ENCODE data around the gene AUTS2. TPM values are rescaled to one million over a fixed set of nuclear protein-coding genes. Genes with fewer than 3 reads are reported as not detected.

Gene AUTS2
- total and polyA plus RNA-seq, 10 of the 15 experiments (the other 5 are each of a cell fraction or from before 2014, with no cell fraction given): 6.4 to 55.6 (median 21.6) TPM

DNA sequence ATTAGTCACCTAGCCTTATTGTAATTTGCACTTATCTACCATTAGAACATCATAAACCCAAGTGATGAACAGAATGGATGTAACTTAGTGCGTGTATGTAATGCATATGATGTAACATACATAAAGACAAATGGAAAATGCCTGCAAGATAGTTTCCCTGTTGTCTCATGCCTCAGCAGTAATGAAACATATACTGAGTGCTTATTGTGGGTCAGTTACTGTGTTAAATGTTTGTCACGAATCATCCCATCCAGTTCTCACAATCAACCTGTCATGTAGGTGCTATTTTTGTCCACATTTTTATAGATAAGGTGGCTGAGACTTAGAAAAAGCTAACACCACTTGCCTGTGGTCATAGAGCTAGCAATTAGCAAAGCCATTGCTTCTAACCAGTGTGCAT, 350.8 kb downstream of the AUTS2 start:
- 25% methylated on average over 2 of the region's 2 CpGs for WGBS (ENCODE audit: insufficient coverage, insufficient replicate concordance, low lambda C conversion rate, missing lambda C conversion rate)
- ChIA-PET POLR2A (interaction anchor here (1.4 kb wide), 1 partner anchor 13 kb away, joined by 6 read pairs; no protein-coding TSS in a partner anchor), CTCF (interaction anchor here (0.5 kb wide), 1 partner anchor 1155 kb away, joined by 3 read pairs; no protein-coding TSS in a partner anchor), RAD21 (ENCODE audit: unreplicated experiment) (interaction anchor here (1.1 kb wide), 1 partner anchor 14 kb away, joined by 3 read pairs; no protein-coding TSS in a partner anchor), SMC1A (ENCODE audit: uncharacterized antibody, unreplicated experiment) (interaction anchor here (1.7 kb wide), 1 partner anchor 26 kb away, joined by 4 read pairs; no protein-coding TSS in a partner anchor)
- no peak for FAIRE-seq
- TF ChIP-seq CEBPB (IDR thresholded peaks at IDR 0.05; ENCODE audit: borderline replicate concordance in 1 of 2, low read depth in 2 of 2, low read length in 2 of 2) (no peak), SP1 (IDR thresholded peaks at IDR 0.05; ENCODE audit: low read depth, low read length) (no peak), MEF2B (IDR thresholded peaks at IDR 0.05; ENCODE audit: partially characterized antibody, poor library complexity, severe bottlenecking) (peak; percentile 65), MEF2A (IDR thresholded peaks at IDR 0.05; ENCODE audit: insufficient read depth, low read depth, low read length) (0 out of 2 replicates have a peak, but pooled peaks have one; percentile 19)
- TF ChIP-seq, protein P1, sequence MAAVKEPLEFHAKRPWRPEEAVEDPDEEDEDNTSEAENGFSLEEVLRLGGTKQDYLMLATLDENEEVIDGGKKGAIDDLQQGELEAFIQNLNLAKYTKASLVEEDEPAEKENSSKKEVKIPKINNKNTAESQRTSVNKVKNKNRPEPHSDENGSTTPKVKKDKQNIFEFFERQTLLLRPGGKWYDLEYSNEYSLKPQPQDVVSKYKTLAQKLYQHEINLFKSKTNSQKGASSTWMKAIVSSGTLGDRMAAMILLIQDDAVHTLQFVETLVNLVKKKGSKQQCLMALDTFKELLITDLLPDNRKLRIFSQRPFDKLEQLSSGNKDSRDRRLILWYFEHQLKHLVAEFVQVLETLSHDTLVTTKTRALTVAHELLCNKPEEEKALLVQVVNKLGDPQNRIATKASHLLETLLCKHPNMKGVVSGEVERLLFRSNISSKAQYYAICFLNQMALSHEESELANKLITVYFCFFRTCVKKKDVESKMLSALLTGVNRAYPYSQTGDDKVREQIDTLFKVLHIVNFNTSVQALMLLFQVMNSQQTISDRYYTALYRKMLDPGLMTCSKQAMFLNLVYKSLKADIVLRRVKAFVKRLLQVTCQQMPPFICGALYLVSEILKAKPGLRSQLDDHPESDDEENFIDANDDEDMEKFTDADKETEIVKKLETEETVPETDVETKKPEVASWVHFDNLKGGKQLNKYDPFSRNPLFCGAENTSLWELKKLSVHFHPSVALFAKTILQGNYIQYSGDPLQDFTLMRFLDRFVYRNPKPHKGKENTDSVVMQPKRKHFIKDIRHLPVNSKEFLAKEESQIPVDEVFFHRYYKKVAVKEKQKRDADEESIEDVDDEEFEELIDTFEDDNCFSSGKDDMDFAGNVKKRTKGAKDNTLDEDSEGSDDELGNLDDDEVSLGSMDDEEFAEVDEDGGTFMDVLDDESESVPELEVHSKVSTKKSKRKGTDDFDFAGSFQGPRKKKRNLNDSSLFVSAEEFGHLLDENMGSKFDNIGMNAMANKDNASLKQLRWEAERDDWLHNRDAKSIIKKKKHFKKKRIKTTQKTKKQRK (IDR thresholded peaks at IDR 0.05; ENCODE audit: low read depth, low read length): no peak
- H3K79me2 ChIP-seq (ENCODE audit: control insufficient read depth, insufficient read depth, low read length): no peaks in the 10 kb centered on the region; the same call in none of the 2 replicates
- no TSS peak for BruUV-seq (replicated peaks)
- H3K4me1 ChIP-seq (ENCODE audit: control insufficient read depth, insufficient read depth, low read length): peaks cover 16% of the 10 kb centered on the region
- peak; percentile 12 for ATAC-seq
- DNase-seq (ENCODE audit: low read depth, low spot score): no peak
- H2AFZ ChIP-seq (ENCODE audit: control insufficient read depth, low read depth, low read length): no peak overlapping the region
- intact Hi-C loops (cut with micrococcal nuclease; ENCODE audit: unreplicated experiment) (no loop called here), in situ Hi-C loops (cut with MboI) (no loop called here)
- no peaks in the 10 kb centered on the region for H3K36me3 ChIP-seq (ENCODE audit: control insufficient read depth in 2 of 2, insufficient read depth in 2 of 2, low read length in 1 of 2)
- H3K27me3 ChIP-seq (replicated peaks in 1 of 2; ENCODE audit: control insufficient read depth in 2 of 2, insufficient read depth in 2 of 2, low read length in 1 of 2): no peaks in the 10 kb centered on the region
- no peak overlapping the region for H3K4me2 ChIP-seq (ENCODE audit: control insufficient read depth, insufficient read depth)
- no peak overlapping the region for H3K27ac ChIP-seq (ENCODE audit: control insufficient read depth, insufficient read depth)
- H3K9ac ChIP-seq (ENCODE audit: control insufficient read depth, insufficient read depth, low read length): no peak overlapping the region
- no peaks in the 10 kb centered on the region; the same call in 2 of the 3 replicates for H3K9me3 ChIP-seq (replicated peaks; ENCODE audit: control insufficient read depth, insufficient read depth, low read length)
- H3K4me3 ChIP-seq: no peak overlapping the region
- no peaks in the 10 kb centered on the region for H4K20me1 ChIP-seq (ENCODE audit: control insufficient read depth, insufficient read depth)

Measured in GM12878 (cell line).